Activated naive CD8-positive, alpha-beta T cell (primary cell): ENCODE data around the gene GCNT2.
A peak's percentile ranks its signal among the peaks of the same experiment; 100 is the strongest.
"Not testable (repeated sequence)": the region's sequence is repeated elsewhere in the genome, so short reads cannot be mapped to it uniquely, and the experiment has no call there.

ENCODE experiments used
- H3K27ac Mint-ChIP-seq: one replicate; pipeline ENCODE4 v1.8.0; 2021; ENCODE audit warnings: mixed read lengths
- H3K27me3 Mint-ChIP-seq: one replicate; pipeline ENCODE4 v1.8.0; 2021; ENCODE audit warnings: mixed read lengths
- H3K36me3 Mint-ChIP-seq: one replicate; pipeline ENCODE4 v1.8.0; 2021; ENCODE audit warnings: mixed read lengths
- H3K4me1 Mint-ChIP-seq: one replicate; pipeline ENCODE4 v1.8.0; 2021; ENCODE audit warnings: low read depth, mixed read lengths
- H3K4me3 Mint-ChIP-seq: one replicate; pipeline ENCODE4 v1.8.0; 2021; ENCODE audit warnings: mild to moderate bottlenecking, mixed read lengths
- H3K9me3 Mint-ChIP-seq: one replicate; pipeline ENCODE4 v1.8.0; 2021; ENCODE audit warnings: low read depth, mixed read lengths

The GCNT2 gene

DNA sequence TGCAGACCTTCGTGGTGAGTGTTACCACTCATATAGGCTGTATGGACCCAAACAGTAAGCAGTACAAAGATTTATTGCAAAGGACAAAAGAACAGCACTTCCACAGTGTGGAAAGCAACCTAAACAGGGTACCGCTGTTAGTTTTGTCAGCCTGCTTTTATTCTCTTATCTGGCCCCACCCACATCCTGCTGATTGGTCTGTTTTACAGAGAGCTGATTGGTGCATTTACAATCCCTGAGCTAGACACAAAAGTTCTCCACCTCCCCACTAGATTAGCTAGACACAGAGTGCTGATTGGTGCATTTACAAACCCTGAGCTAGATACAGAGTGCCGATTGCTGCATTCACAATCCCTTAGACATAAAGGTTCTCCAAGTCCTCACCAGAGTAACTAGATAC is 95.1 kb downstream of the GCNT2 start:
- not testable (repeated sequence) for H3K4me1 Mint-ChIP-seq, H3K27me3 Mint-ChIP-seq, H3K9me3 Mint-ChIP-seq, H3K36me3 Mint-ChIP-seq, H3K4me3 Mint-ChIP-seq, H3K27ac Mint-ChIP-seq

DNA sequence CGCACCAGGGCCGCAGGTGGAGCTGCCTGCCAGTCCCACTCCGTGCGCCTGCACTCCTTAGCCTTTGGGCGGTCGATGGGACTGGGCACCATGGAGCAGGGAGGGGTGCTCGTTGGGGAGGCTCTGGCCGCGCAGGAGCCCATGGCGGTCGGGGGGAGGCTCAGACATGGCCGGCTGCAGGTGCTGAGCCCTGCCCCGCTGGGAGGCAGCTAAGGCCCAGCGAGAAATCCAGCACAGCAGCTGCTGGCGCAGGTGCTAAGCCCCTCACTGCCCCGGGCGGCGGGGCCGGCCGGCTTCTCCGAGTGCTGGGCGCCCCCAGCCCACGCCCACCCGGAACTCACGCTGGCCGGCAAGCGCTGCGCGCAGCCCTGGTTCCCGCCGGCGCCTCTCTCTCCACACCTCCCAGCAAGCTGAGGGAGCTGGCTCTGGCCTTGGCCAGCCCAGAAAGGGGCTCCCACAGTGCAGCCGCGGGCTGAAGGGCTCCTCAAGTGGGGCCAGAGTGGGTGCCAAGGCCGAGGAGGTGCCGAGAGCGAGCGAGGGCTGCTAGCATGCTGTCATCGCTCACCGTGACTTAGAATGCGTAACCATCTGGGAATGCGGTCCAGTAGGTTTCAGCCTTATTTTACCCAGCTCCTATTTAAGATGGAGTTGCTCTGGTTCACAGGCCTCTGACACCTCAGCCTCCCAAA is 96.0 kb downstream of the GCNT2 start:
- no peaks in the 10 kb centered on the region for H3K9me3 Mint-ChIP-seq
- H3K27ac Mint-ChIP-seq = no peak overlapping the region
- no peaks in the 10 kb centered on the region for H3K4me1 Mint-ChIP-seq
- peaks cover 12% of the 10 kb centered on the region for H3K36me3 Mint-ChIP-seq
- no peaks in the 10 kb centered on the region for H3K27me3 Mint-ChIP-seq
- H3K4me3 Mint-ChIP-seq = no peak overlapping the region

DNA sequence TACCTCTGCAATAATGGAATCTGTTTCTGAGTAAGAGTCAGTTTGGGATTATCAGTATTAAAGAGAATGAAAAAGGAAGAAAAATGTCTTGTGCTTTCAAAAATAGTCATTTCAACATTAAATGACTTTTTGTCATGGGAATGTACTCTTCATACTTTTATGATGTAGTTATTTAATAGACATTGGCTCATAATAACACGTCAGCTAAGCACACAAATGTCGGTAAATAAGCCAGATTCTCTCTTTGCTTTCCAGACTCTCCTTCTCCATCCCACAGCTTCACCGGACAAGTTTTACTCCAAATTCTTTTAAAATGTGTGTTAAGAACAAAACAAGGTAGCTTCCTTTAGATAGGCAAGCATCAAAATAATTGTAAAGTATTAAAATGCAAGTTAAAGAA is 97.3 kb downstream of the GCNT2 start:
- no peaks in the 10 kb centered on the region for H3K4me1 Mint-ChIP-seq
- H3K36me3 Mint-ChIP-seq = peaks cover 14% of the 10 kb centered on the region
- H3K27me3 Mint-ChIP-seq = no peaks in the 10 kb centered on the region
- no peak overlapping the region for H3K4me3 Mint-ChIP-seq
- H3K27ac Mint-ChIP-seq = no peak overlapping the region
- H3K9me3 Mint-ChIP-seq = no peaks in the 10 kb centered on the region

DNA sequence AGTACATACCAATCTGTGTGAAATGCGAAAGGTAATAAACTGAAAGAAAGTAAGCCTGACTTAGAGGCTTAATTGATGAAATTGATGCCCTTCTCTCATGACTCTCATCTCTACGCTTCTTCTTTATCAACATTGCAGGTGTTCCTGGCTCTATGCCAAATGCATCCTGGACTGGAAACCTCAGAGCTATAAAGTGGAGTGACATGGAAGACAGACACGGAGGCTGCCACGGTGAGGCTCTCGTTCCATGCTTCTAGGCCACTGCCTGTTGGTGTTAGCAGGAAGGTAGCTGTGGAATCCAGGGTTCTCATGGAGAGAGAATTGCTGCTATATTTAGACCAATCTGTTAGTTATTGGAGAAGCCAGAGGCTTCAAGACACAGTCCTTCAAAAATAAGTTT is 100.1 kb downstream of the GCNT2 start:
- Mint-ChIP-seq H3K27ac (no peak overlapping the region), H3K9me3 (no peaks in the 10 kb centered on the region), H3K27me3 (no peaks in the 10 kb centered on the region), H3K4me1 (no peaks in the 10 kb centered on the region), H3K4me3 (no peak overlapping the region), H3K36me3 (peaks cover 17% of the 10 kb centered on the region)

- no peak overlapping the region for H3K4me3 Mint-ChIP-seq
- no peaks in the 10 kb centered on the region for H3K9me3 Mint-ChIP-seq
- peaks cover 17% of the 10 kb centered on the region for H3K36me3 Mint-ChIP-seq
- no peak overlapping the region for H3K27ac Mint-ChIP-seq
- H3K4me1 Mint-ChIP-seq = no peaks in the 10 kb centered on the region
- H3K27me3 Mint-ChIP-seq = no peaks in the 10 kb centered on the region
Observed at GRCh38 chr6:10621847-10622246, 100.7 kb downstream of the GCNT2 start.

DNA sequence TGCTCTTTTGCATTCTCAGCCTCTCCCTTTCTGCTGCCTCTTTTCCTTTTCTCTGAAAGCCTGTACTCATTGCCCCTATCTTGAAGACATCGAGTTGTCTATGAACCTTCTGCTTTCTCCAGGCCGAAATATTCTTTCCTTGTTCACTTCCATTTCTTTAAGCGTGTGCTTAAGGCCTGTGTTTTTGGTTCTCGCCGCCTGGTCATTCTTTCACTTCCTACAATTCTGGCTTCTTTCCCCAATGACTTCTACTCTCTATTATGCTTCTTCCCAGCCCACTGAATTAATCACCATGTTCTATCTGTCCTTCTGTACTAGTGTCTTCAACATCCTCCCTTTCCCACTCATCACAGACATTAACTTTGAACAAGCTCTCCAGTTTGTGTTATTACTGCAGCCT is 103.7 kb downstream of the GCNT2 start:
- H3K4me1 Mint-ChIP-seq = no peaks in the 10 kb centered on the region
- H3K27ac Mint-ChIP-seq = no peak overlapping the region
- no peak overlapping the region for H3K4me3 Mint-ChIP-seq
- H3K27me3 Mint-ChIP-seq = no peaks in the 10 kb centered on the region
- no peaks in the 10 kb centered on the region for H3K9me3 Mint-ChIP-seq
- peaks cover 19% of the 10 kb centered on the region for H3K36me3 Mint-ChIP-seq

- Mint-ChIP-seq H3K4me3 (no peak overlapping the region), H3K27me3 (no peaks in the 10 kb centered on the region), H3K4me1 (no peaks in the 10 kb centered on the region), H3K9me3 (no peaks in the 10 kb centered on the region), H3K36me3 (peaks cover 17% of the 10 kb centered on the region), H3K27ac (no peak overlapping the region)
Observed at GRCh38 chr6:10626154-10626741, 105.1 kb downstream of the GCNT2 start.

- H3K4me3 Mint-ChIP-seq = no peak overlapping the region
- peaks cover 10% of the 10 kb centered on the region for H3K36me3 Mint-ChIP-seq
- no peak overlapping the region for H3K27ac Mint-ChIP-seq
- H3K4me1 Mint-ChIP-seq = no peaks in the 10 kb centered on the region
- no peaks in the 10 kb centered on the region for H3K9me3 Mint-ChIP-seq
- no peaks in the 10 kb centered on the region for H3K27me3 Mint-ChIP-seq
Observed at GRCh38 chr6:10627800-10628199, 106.6 kb downstream of the GCNT2 start.

DNA sequence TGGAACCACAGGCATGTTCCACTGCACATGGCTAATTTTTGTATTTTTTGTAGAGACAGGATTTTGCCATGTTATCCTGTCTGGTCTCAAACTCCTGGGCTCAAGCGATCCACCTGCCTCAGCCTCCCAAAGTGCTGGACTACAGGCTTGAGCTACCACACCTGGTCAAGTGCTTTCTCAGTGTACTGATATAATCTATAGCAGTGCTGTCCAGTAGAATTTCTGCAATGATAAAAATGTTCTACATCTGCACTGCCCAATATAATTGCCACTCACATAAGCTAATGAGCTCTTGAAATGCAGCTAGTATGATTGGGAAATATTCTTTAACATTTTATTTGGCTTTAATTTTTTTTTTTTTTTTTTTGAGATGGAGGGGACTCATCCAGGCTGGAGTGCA is 109.0 kb downstream of the GCNT2 start:
- no peaks in the 10 kb centered on the region for H3K4me1 Mint-ChIP-seq
- no peaks in the 10 kb centered on the region for H3K9me3 Mint-ChIP-seq
- no peak overlapping the region for H3K4me3 Mint-ChIP-seq
- H3K27ac Mint-ChIP-seq = no peak overlapping the region
- H3K27me3 Mint-ChIP-seq = no peaks in the 10 kb centered on the region
- H3K36me3 Mint-ChIP-seq = peaks cover 4% of the 10 kb centered on the region

DNA sequence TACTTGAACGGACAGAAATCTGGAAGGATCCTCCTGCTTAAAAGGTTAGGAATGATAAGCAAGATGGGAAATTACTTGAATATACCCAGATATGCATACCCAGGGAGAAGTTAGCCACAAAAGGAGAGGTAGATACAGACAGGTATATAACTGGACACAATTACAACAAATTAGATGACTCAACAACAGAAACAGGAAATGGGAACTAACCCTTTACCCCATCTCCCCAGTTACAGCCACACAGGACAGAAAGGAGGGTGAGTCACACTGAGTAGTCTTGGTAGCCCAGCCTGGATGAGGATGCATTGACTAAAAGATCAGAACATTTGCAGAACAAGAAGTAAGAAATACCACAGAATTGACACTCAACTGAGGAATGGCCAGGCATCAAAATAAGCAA is 112.1 kb downstream of the GCNT2 start:
- Mint-ChIP-seq H3K27me3 (no peaks in the 10 kb centered on the region), H3K9me3 (no peaks in the 10 kb centered on the region), H3K4me3 (no peak overlapping the region), H3K36me3 (no peaks in the 10 kb centered on the region), H3K4me1 (no peaks in the 10 kb centered on the region), H3K27ac (no peak overlapping the region)

GRCh38 chr6:10640412-10640811 is 119.3 kb downstream of the GCNT2 start:
- Mint-ChIP-seq H3K27ac (no peak overlapping the region), H3K27me3 (peaks cover 1% of the 10 kb centered on the region), H3K9me3 (no peaks in the 10 kb centered on the region), H3K36me3 (no peaks in the 10 kb centered on the region), H3K4me1 (peaks cover 10% of the 10 kb centered on the region), H3K4me3 (no peak overlapping the region)

DNA sequence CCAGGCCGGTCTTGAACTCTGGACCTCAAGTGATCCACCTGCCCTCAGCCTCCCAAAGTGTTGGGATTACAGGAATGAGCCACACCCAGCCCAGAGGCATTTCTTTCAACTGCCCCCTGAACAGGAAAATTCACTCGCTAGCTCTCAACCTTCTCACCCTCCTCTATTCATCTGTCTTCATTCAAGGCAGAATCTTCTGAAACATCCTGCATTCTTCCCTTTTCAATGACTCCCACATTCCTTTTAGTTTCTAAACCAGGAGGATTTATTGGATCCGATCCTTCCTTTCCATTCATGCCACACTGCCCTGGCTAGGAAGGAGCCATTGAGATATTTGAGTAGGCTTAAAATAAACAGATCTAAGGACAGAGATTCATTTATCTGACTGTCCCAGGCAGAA is 120.4 kb downstream of the GCNT2 start:
- H3K4me3 Mint-ChIP-seq = no peak overlapping the region
- H3K36me3 Mint-ChIP-seq = no peaks in the 10 kb centered on the region
- peaks cover 10% of the 10 kb centered on the region for H3K4me1 Mint-ChIP-seq
- H3K9me3 Mint-ChIP-seq = no peaks in the 10 kb centered on the region
- H3K27me3 Mint-ChIP-seq = peaks cover 1% of the 10 kb centered on the region
- no peak overlapping the region for H3K27ac Mint-ChIP-seq

- H3K9me3 Mint-ChIP-seq = no peaks in the 10 kb centered on the region
- H3K27ac Mint-ChIP-seq = no peak overlapping the region
- H3K4me3 Mint-ChIP-seq = no peak overlapping the region
- peaks cover 10% of the 10 kb centered on the region for H3K4me1 Mint-ChIP-seq
- H3K36me3 Mint-ChIP-seq = peaks cover 4% of the 10 kb centered on the region
- peaks cover 1% of the 10 kb centered on the region for H3K27me3 Mint-ChIP-seq
Observed at GRCh38 chr6:10643201-10643651, 122.1 kb downstream of the GCNT2 start.

DNA sequence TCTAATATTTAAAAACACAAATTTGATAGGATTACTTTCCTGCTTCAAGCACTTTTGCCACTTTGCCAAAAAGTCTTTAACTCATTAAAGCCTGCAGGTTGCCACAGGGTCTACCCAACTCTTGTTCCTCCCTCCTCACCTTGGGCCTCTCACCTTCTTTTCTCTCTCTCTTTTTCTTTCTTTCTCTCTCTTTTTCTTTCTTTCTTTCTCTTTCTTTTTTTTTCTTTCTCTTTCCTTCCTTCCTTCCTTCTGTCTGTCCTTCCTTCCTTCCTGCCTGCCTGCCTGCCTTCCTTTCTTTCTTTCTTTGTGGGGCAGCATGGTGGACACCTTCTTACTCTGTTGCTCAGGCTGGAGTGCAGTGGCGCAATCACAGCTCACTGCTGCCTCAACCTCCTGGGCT is 123.1 kb downstream of the GCNT2 start:
- Mint-ChIP-seq H3K9me3 (no peaks in the 10 kb centered on the region), H3K27me3 (peaks cover 1% of the 10 kb centered on the region), H3K4me1 (peaks cover 10% of the 10 kb centered on the region), H3K4me3 (no peak overlapping the region), H3K27ac (no peak overlapping the region), H3K36me3 (peaks cover 4% of the 10 kb centered on the region)

DNA sequence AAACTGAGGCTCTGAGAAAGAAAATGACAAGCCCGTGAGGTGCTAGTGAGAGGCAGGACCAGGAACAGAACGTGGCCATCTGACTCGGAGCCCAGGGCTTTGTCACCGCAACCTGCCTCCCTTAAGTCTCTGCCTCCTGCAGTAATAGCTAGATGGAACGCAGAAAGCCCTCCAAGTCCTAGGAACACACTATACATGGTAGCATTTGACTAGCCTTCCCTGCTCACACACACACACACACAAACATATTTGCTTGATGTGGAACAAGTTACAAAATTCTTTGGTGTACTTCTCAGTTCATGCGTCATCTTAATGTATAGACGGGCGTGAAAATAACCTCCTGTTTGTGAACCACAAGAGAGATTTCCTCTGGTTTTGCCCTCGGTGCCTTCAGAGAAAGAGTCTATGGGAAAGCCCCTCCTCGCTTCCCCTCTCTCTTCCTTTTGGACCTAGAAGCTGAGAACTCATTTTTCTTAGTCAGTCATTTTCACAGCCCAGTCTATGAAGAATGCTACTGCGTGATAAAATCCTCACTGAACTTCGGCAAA is 134.4 kb downstream of the GCNT2 start:
- peaks cover 13% of the 10 kb centered on the region for H3K27me3 Mint-ChIP-seq
- peaks cover 3% of the 10 kb centered on the region for H3K9me3 Mint-ChIP-seq
- peaks cover 15% of the 10 kb centered on the region for H3K4me1 Mint-ChIP-seq
- no peaks in the 10 kb centered on the region for H3K36me3 Mint-ChIP-seq
- H3K4me3 Mint-ChIP-seq = peak overlapping the region; percentile 9
- no peak overlapping the region for H3K27ac Mint-ChIP-seq
